Fibroblast of lung (primary cell): ENCODE measurements around the gene MSI2. TPM values are rescaled to one million over a fixed set of nuclear protein-coding genes. Genes with fewer than 3 reads are reported as not detected.

ENCODE experiments used
- DNase-seq, 2 donors: peaks; one replicate each; pipeline versions ENCODE4 v3.0.0 to v3.0.0-alpha.2; 2010; ENCODE audit warnings: low read depth in 2 of 2
- H2AFZ ChIP-seq: 2 replicates; pipeline ENCODE4 v1.5.1; 2012; ENCODE audit warnings: low read length, control low read depth, inconsistent platforms
- H3K27ac ChIP-seq: 2 replicates; pipeline ENCODE4 v1.5.1; 2011; ENCODE audit warnings: low read length, control low read depth; ENCODE audit not compliant: insufficient read depth
- H3K27me3 ChIP-seq: 2 replicates; pipeline ENCODE4 v1.5.1; 2011; ENCODE audit warnings: mild to moderate bottlenecking, low read length; ENCODE audit not compliant: control insufficient read depth, insufficient read depth
- H3K36me3 ChIP-seq: 2 replicates; pipeline ENCODE4 v1.5.1; 2011; ENCODE audit warnings: low read length; ENCODE audit not compliant: control insufficient read depth, insufficient read depth
- H3K4me1 ChIP-seq: 2 replicates; pipeline ENCODE4 v1.5.1; 2011; ENCODE audit warnings: low read length; ENCODE audit not compliant: control insufficient read depth, insufficient read depth; ENCODE audit errors: extremely low read depth
- H3K4me2 ChIP-seq: 2 replicates; pipeline ENCODE4 v1.5.1; 2011; ENCODE audit warnings: low read length, control low read depth; ENCODE audit not compliant: insufficient read depth; ENCODE audit errors: extremely low read depth
- H3K4me3 ChIP-seq, 4 experiments: fragments of 200-600 bp in 1 of 4; sonication (generic) in 1 of 4; replicated peaks in 1 of 4; 2 replicates each; pipeline ENCODE4 v1.5.1; 2011 to 2016; ENCODE audit warnings: low read length in 4 of 4, low read depth in 3 of 4, mild to moderate bottlenecking in 3 of 4, control low read depth in 2 of 4, inconsistent platforms in 1 of 4, mixed read lengths in 1 of 4; ENCODE audit not compliant: insufficient read depth in 1 of 4; ENCODE audit errors: control extremely low read depth in 1 of 4
- H3K79me2 ChIP-seq: 2 replicates; pipeline ENCODE4 v1.5.1; 2012; ENCODE audit warnings: mild to moderate bottlenecking, low read length, inconsistent platforms; ENCODE audit not compliant: control insufficient read depth, insufficient read depth
- H3K9ac ChIP-seq: 2 replicates; pipeline ENCODE4 v1.5.1; 2011; ENCODE audit warnings: mild to moderate bottlenecking, low read length, control low read depth; ENCODE audit not compliant: insufficient read depth
- H3K9me3 ChIP-seq: 2 replicates; pipeline ENCODE4 v1.5.1; 2012; ENCODE audit warnings: low read depth, low read length; ENCODE audit not compliant: control insufficient read depth, insufficient read depth
- H4K20me1 ChIP-seq: 2 replicates; pipeline ENCODE4 v1.5.1; 2011; ENCODE audit warnings: low read length; ENCODE audit not compliant: control insufficient read depth, insufficient read depth; ENCODE audit errors: extremely low read depth
- CTCF ChIP-seq, 2 donors: IDR thresholded peaks in 1 of 2; conservative IDR thresholded peaks in 1 of 2; 1 replicate in 1 of 2; 2 replicates in 1 of 2; pipeline ENCODE4 v1.5.1; 2011 to 2012; ENCODE audit warnings: low read length in 2 of 2, control low read depth in 1 of 2, inconsistent platforms in 1 of 2, low read depth in 1 of 2, mild to moderate bottlenecking in 1 of 2
- EZH2 ChIP-seq: IDR thresholded peaks from 2 replicates; pipeline ENCODE4 v1.5.1; 2012; ENCODE audit warnings: low read length, control low read depth, mild to moderate bottlenecking; ENCODE audit errors: missing control alignments
- polyA plus RNA-seq, 2 donors: library from polyadenylated mRNA; depleted of rRNA in 1 of 2; stranded (reverse) in 1 of 2; unstranded in 1 of 2; fragments of >200 nt; gene quantifications; 2 replicates each; pipeline ENCODE4 v1.2.1, GENCODE V29; 2011 to 2012; ENCODE audit warnings: missing spikeins in 1 of 2
- total RNA-seq: library from RNA; depleted of rRNA; stranded (reverse); fragments of >200 nt; gene quantifications from 2 replicates; pipeline ENCODE4 v1.2.1, GENCODE V29; 2014

Gene MSI2
- total and polyA plus RNA-seq, 2 donors (not counting 1 experiment from before 2014, with no cell fraction given) = 6.8 to 14.2 TPM

GRCh38 chr17:57562184-57562698 lies 305.9 kb downstream of the MSI2 start:
- Histone ChIP-seq H3K27ac (no peak overlapping the region), H3K9me3 (no peaks in the 10 kb centered on the region), H3K4me3 (no peak overlapping the region), H3K27me3 (no peaks in the 10 kb centered on the region), H3K4me2 (no peak overlapping the region), H3K79me2 (no peaks in the 10 kb centered on the region), H3K9ac (no peak overlapping the region), H3K4me1 (no peaks in the 10 kb centered on the region), H4K20me1 (no peaks in the 10 kb centered on the region), H3K36me3 (no peaks in the 10 kb centered on the region), H2AFZ (no peak overlapping the region)
- no peak for DNase-seq
- TF ChIP-seq CTCF (conservative IDR thresholded peaks at IDR 0.05 in 1 of 2, IDR thresholded peaks at IDR 0.05 in 1 of 2; ENCODE audit: low read depth in 1 of 2, low read length in 2 of 2) = no peak
- TF ChIP-seq EZH2 = no peak

- H4K20me1 ChIP-seq = no peaks in the 10 kb centered on the region
- H2AFZ ChIP-seq = no peak overlapping the region
- no peak overlapping the region for H3K9ac ChIP-seq
- H3K27me3 ChIP-seq = no peaks in the 10 kb centered on the region
- no peaks in the 10 kb centered on the region for H3K4me1 ChIP-seq
- H3K9me3 ChIP-seq = no peaks in the 10 kb centered on the region
- H3K79me2 ChIP-seq = no peaks in the 10 kb centered on the region
- no peak for DNase-seq
- H3K4me2 ChIP-seq = no peak overlapping the region
- no peak overlapping the region for H3K27ac ChIP-seq
- no peak overlapping the region for H3K4me3 ChIP-seq
- TF ChIP-seq EZH2 = no peak
- TF ChIP-seq CTCF (conservative IDR thresholded peaks at IDR 0.05 in 1 of 2, IDR thresholded peaks at IDR 0.05 in 1 of 2; ENCODE audit: low read depth in 1 of 2, low read length in 2 of 2) = no peak
- H3K36me3 ChIP-seq = no peaks in the 10 kb centered on the region
Observed at GRCh38 chr17:57563958-57564357, 307.6 kb downstream of the MSI2 start.

GRCh38 chr17:57565176-57565575 lies 308.9 kb downstream of the MSI2 start:
- no peaks in the 10 kb centered on the region for H3K79me2 ChIP-seq
- H3K4me3 ChIP-seq = no peak overlapping the region
- H3K9me3 ChIP-seq = no peaks in the 10 kb centered on the region
- H3K27ac ChIP-seq = no peak overlapping the region
- no peaks in the 10 kb centered on the region for H3K36me3 ChIP-seq
- H3K9ac ChIP-seq = no peak overlapping the region
- H3K4me2 ChIP-seq = no peak overlapping the region
- no peak for DNase-seq
- no peaks in the 10 kb centered on the region for H3K4me1 ChIP-seq
- TF ChIP-seq EZH2 (no peak), CTCF (conservative IDR thresholded peaks at IDR 0.05 in 1 of 2, IDR thresholded peaks at IDR 0.05 in 1 of 2; ENCODE audit: low read depth in 1 of 2, low read length in 2 of 2) (no peak)
- no peaks in the 10 kb centered on the region for H3K27me3 ChIP-seq
- no peaks in the 10 kb centered on the region for H4K20me1 ChIP-seq
- H2AFZ ChIP-seq = no peak overlapping the region
